NCI-H2107 (cell line): Measurements from ENCODE around the gene ANKK1.
A peak's percentile ranks its signal among the peaks of the same experiment; 100 is the strongest.

Experiments
- DNase-seq: peaks from one replicate; lab custom pipeline; 2025; lab: John Stamatoyannopoulos, UW

The ANKK1 gene

GRCh38 chr11:113378692-113379091 lies 8.9 kb upstream of the ANKK1 start:
- no peak for DNase-seq

GRCh38 chr11:113382121-113382520 lies 5.5 kb upstream of the ANKK1 start:
- no peak for DNase-seq

DNA sequence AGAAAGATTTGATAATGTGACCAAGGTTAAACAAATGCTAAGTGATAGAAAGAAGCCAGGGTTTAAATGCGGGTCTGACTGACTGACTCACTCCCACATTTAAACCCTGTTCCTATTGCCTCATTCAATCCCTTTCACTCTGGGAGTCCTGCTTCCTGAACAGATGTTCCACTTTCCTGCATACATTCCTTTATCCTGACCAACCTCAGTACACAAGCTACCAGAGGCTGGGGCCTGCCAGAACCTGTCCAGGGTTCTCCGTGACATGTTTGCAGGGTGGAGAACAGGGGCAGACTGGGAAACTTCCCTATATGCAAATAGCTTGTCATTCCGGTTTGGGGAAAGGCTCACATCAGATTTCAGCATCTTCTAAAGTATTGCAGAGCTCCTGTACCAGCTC lies 3.0 kb upstream of the ANKK1 start:
- no peak for DNase-seq

GRCh38 chr11:113385749-113386148 lies 1.8 kb upstream of the ANKK1 start:
- DNase-seq = no peak

DNA sequence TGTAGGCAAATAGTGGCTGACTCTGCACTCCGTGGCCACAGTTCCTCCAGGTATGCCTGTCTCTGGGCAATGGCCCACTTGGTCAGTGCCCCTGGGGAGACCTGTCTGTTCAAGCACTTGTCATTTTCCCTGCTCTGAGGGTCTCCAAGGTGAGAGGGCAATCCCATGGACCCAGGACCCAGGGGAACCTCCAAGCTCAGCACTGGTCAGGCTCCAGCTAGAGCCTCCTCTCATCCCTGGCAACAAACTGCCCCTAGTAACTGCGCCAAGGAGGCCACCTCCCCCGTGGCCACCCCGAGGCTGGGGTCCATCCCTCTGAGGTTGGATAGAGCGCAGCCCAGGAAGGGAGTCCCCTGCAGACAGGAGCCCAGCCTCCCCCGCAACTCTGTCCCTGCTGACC lies 713 bp upstream of the ANKK1 start:
- DNase-seq = no peak

- no peak for DNase-seq
These were observed 1.7 kb downstream of the ANKK1 start for GRCh38 chr11:113389272-113389671.

- no peak for DNase-seq
These were observed 4.8 kb downstream of the ANKK1 start for GRCh38 chr11:113392236-113392921.

DNA sequence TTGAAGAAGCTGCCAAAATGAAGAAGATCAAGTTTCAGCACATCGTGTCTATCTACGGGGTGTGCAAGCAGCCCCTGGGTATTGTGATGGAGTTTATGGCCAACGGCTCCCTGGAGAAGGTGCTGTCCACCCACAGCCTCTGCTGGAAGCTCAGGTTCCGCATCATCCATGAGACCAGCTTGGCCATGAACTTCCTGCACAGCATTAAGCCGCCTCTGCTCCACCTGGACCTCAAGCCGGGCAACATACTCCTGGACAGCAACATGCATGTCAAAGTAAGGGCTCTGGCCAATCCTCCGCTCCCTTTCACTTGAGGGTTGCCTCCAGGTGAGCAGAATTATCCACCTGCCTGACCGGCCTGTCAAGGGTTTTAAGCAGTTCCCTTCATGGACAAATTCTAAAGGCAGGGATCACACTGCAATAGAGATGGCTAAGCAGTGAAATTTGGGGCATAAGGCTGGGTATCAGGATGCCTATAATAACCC lies 6.0 kb downstream of the ANKK1 start:
- DNase-seq = no peak

GRCh38 chr11:113394919-113395318 lies 7.3 kb downstream of the ANKK1 start:
- DNase-seq = no peak

GRCh38 chr11:113395782-113396336 lies 8.3 kb downstream of the ANKK1 start:
- DNase-seq = no peak

- DNase-seq = no peak
These were observed 9.1 kb downstream of the ANKK1 start for GRCh38 chr11:113396690-113397089.

- DNase-seq = no peak
These were observed 9.6 kb downstream of the ANKK1 start for GRCh38 chr11:113397212-113397611.

DNA sequence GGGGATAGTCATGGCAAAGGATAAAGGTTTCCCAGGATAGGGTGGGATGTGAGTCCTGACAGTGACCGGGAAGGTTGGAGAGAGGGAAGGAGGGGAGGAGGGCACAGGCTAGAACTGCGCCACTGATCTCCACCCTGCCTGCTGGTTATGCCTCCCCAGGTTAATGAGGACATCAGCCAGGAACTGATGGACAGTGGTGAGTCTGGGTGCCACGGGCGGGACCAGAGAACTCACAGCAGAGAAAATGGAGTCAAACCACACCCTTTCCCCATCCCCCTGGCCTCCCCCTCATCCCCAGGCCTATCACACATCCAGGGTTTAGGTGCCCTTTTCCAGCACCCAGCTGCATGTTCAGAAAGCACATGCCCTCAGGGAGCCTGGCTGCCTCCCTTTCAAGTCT lies 10.2 kb downstream of the ANKK1 start:
- no peak for DNase-seq

- no peak for DNase-seq
These were observed 11.3 kb downstream of the ANKK1 start for GRCh38 chr11:113398669-113399430.

GRCh38 chr11:113400631-113401230 lies 13.2 kb downstream of the ANKK1 start:
- no peak for DNase-seq

DNA sequence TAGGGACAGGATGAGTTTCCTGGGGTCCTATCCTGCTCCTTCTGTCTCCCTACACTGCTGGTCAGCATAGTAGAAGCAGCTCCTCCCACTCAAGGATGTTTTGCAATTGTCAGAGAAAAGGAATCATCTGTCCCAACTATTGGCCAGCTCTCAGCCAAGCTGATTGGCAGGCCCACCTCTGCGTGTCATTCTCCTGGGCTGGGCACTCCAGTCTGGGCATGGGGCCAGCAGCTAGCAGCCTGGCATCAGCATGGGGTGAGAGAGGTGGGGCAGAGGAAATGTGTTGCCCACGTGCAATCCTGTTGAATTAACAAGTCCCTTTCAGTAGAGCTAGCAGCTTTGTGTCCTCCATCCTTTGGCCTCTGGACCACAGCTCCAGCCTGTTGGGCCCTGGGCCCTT lies 14.1 kb downstream of the ANKK1 start:
- peak; percentile 81 for DNase-seq

DNA sequence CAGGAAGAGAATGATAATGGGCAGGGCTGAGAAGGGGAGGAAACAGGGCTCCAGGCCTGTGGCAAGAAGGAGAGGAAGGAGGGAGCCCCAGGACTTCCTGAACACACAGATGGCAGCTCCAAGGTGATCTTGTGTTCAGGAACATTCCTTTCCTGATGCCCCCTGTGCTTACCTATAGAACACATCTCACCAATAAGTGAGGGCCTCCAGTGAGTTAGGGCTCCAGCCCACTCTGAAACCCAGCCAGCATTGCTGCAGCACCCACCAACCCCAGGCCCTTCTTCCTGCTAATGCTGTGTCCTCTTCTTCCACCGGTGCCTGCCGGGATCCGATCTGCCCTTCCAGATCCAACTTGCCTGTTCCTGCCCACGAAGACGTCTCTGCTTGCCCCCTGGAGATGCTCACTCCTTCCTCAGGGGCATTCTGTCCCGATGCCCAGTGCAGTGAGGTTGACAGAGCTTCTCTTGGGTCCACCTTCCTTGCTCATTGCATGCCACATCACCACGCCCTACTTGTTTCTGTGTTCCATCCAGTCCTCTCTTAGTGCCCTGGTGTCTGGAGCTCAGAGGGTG lies 17.4 kb downstream of the ANKK1 start:
- DNase-seq = no peak

- DNase-seq = no peak
These were observed 18.3 kb downstream of the ANKK1 start for GRCh38 chr11:113405724-113406478.

GRCh38 chr11:113407163-113407562 lies 19.6 kb downstream of the ANKK1 start:
- DNase-seq = no peak

GRCh38 chr11:113408206-113408605 lies 20.6 kb downstream of the ANKK1 start:
- no peak for DNase-seq

DNA sequence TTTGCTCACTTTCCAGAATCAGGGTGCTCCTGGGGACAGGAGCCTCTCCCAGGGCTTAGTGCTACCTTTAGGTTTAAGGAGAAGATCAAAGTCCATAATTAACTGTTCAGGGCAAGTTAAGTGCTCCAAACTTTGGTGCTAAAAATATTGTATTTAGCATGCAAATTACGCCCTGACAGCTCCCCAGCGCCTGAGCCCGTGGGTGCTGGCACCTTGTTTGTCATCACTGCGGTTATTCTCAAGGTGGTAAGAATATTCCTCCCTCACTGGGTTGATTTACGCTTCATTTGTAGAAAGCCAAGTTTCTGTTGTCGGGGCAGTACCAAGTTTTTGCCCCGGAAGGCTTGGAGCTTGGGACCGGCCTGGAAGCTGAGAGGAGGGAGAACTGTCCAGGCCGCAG lies 21.3 kb downstream of the ANKK1 start:
- DNase-seq = no peak

DNA sequence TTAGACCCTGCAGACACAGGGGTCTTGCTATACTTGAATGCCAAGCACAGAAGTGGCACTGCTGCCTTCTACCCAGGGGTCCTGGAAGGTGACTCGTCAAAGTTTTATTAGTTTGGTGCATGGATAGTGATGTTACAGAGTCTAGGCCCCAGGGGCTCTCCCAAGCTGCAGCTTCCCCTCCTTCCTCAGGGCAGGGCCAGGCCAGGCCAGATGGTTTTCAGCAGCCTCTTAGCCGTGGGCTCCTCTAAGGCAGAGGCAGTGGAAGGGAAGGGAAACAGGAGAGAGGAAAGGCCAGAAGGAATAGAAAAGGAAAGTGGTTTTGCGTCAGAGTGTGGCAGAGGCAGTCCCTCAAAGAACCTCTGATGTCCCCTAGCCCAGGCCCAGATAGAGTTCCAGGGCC lies 21.9 kb downstream of the ANKK1 start:
- DNase-seq = no peak
